ENCODE data around the gene E2F4.

The E2F4 gene

DNA sequence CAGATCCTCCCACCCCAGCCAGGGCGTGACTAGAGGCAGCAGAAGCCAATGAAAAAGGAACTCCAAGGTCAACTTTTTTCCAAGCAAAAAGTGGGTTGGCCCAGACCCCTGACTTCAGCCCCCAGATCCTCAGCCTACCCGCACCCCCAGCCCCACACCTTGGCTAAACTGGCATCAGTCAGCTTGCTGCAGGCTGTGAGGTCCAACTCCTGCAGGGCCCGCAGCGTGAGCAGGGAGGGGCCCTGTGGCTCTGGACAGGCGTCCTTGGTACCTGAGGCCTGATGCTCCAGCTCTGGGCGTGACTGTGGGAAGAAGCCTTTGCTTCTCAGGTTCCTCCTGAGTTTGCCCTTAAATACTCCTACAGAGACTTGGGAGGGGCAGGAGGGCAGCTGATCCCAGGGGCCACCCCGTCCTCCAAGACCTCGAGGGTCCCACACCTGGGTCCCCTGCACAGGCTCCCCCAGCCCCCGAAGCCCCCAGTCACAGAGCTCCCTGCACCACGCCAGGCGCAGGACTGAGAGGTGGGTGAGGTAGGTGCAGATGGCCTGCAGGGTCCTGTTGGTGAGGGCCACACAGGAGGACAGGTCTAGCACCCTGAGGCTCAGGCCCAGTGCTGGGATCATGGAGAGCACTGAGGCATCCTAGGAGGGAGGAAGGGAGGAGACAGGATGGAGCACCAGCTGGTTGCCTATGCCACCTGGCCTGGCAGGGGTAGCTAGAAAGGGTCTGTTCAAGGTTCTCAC lies 16.4 kb downstream of the E2F4 start:
- DNase-seq (ENCODE audit: low read depth, low spot score) = no peak
- TF ChIP-seq, protein P1, sequence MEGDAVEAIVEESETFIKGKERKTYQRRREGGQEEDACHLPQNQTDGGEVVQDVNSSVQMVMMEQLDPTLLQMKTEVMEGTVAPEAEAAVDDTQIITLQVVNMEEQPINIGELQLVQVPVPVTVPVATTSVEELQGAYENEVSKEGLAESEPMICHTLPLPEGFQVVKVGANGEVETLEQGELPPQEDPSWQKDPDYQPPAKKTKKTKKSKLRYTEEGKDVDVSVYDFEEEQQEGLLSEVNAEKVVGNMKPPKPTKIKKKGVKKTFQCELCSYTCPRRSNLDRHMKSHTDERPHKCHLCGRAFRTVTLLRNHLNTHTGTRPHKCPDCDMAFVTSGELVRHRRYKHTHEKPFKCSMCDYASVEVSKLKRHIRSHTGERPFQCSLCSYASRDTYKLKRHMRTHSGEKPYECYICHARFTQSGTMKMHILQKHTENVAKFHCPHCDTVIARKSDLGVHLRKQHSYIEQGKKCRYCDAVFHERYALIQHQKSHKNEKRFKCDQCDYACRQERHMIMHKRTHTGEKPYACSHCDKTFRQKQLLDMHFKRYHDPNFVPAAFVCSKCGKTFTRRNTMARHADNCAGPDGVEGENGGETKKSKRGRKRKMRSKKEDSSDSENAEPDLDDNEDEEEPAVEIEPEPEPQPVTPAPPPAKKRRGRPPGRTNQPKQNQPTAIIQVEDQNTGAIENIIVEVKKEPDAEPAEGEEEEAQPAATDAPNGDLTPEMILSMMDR (IDR thresholded peaks at IDR 0.05; ENCODE audit: low read depth, low read length) = no peak
- in situ Hi-C loops (cut with HindIII; ENCODE audit: low sequenced_read_pairs) = no loop called here
- H3K4me3 ChIP-seq (ENCODE audit: low read depth, low read length) = no peak overlapping the region

DNA sequence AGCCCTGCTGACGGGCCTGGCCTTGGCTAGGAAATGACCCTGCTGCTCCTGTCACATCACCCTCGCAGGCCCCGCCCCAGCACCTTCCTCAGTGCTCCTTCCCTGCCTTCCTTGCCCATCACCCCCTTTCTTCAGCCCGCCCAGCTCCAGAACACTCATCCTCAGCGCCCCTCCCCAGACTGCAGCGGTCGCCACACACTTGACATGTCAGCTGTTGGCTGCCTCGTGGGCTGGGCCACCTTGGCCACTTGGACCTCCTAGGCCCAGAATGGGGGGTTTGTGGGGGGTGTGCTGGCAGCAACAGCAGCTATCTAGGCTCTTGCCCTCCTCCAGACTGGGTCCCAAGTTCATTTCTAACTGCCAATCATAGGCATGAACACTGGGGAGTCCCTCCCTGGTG lies 17.6 kb downstream of the E2F4 start:
- TF ChIP-seq, protein P1 (IDR thresholded peaks at IDR 0.05; ENCODE audit: low read depth, low read length) = no peak
- in situ Hi-C loops (cut with HindIII; ENCODE audit: low sequenced_read_pairs) = no loop called here
- DNase-seq (ENCODE audit: low read depth, low spot score) = no peak
- no peak overlapping the region for H3K4me3 ChIP-seq (ENCODE audit: low read depth, low read length)

DNA sequence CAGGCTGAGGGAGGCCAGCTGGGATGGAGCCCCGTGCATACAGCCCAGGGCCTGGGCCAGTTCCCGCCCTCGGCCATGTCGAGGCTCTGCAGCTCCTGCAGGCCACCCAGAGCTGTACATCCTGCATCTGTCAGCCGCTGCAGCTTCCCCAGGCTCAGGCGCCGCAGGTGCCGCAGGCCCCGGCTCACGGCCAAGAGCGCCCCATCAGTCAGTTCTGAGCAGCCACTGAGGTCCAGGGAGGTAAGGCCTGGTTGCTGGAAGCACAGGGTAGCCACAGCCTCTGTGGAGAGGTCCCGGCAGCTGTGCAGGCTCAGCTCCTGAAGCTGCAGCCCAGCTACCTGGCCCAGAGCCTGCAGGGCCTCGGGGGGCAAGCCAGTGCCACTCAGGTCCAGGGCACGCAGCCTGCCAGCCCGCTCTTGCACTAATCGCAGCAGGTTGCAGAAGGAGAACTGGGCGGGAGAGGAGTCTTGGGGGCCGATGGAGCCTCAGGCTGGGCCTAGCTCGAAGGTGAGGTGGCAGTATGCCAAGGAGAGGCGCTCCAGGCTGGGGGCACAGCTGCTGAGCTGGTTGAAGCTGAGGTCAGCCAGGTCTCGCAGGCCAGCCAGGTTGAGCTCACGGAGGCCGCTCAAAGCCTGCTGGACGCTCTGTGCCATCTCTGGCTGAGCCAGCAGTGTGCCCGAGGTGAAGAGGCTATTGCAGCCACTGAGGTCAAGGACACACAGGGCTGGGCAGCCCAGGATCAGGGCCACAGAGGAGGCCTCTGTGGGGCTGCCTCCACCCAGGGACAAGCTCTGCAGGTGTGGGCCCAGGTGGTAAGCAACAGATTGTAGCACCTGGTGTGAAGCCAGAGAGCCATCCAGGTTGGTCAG lies 18.3 kb downstream of the E2F4 start:
- TF ChIP-seq, protein P1 (IDR thresholded peaks at IDR 0.05; ENCODE audit: low read depth, low read length) = no peak
- H3K4me3 ChIP-seq (ENCODE audit: low read depth, low read length) = no peak overlapping the region
- in situ Hi-C loops (cut with HindIII; ENCODE audit: low sequenced_read_pairs) = no loop called here
- DNase-seq (ENCODE audit: low read depth, low spot score) = no peak

DNA sequence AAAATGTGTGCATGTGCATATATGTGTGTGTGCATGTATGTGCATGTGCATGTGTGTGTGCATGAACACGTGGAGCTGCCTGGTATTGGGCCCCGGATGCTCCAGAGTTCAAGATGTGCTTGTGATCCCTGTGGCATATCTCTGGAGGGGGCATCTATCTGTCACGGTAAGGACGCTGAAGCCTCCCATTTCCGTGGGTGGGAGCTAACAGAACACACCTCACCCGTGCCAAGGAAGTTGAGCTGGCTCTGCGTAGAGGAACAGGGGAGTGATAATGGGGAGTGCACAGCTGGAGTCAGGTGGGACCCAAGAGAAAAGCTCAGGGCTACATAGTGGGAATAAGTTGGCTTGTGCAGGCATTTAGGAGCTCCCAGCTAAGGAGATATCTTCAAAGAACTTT lies 19.7 kb downstream of the E2F4 start:
- no peak overlapping the region for H3K4me3 ChIP-seq (ENCODE audit: low read depth, low read length)
- DNase-seq (ENCODE audit: low read depth, low spot score) = no peak
- TF ChIP-seq, protein P1 (IDR thresholded peaks at IDR 0.05; ENCODE audit: low read depth, low read length) = no peak
- in situ Hi-C loops (cut with HindIII; ENCODE audit: low sequenced_read_pairs) = no loop called here

DNA sequence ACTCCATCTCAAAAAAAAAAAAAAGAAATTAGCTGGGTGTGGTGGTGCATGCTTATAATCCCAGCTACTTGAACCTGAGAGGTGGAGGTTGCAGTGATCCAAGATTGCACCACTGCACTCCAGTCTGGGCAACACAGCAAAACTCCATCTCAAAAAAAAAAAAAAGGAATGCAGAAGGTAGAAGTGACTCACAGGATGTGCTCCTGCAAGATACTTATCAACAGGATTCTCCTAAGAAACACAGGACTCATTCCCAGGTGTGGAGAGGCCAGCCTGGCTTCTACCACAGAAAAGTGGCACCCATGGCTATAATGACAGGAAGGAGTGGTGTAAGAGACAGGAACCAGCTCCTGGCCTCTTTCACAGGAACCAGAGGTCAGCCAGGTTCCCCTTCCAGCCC lies 20.8 kb downstream of the E2F4 start:
- TF ChIP-seq, protein P1 (IDR thresholded peaks at IDR 0.05; ENCODE audit: low read depth, low read length) = no peak
- in situ Hi-C loops (cut with HindIII; ENCODE audit: low sequenced_read_pairs) = no loop called here
- DNase-seq (ENCODE audit: low read depth, low spot score) = no peak
- no peak overlapping the region for H3K4me3 ChIP-seq (ENCODE audit: low read depth, low read length)

DNA sequence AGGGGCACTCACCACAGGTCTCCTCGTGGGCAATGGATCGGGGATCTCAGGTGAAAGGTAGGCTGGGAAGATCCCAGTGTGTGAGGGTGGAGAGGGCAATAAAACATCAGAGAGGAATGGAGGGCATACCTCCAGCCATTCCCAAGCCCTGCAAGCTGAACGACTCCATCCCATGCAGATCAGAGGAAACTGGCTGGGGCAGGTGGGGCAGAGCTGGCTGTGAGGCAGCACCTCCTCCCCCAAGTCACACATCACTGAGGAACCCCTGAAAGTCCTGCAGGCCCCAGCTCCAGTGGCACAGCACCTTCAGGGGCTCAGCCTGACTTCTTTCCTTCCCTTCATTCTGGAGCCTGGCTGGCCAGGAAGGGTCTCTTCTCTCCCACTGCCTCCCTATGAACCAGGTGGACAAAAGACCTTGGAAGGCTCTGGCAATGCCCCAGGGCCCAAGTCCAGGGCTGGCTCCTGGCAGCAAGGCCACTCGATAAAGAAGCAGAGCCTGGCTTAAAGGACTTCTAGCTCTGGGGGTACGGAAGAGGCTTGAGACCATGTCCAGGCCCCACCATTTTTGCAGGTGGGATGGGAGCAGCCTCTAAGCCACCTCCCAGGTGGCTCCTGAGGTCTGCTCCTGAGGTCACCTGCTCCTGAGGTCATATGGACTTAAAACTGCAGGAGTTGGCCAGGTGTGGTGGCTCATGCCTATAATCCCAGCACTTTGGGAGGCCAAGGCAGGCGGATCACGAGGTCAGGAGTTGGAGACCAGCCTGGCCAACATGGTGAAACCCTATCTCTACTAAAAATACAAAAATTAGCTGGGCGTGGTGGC lies 21.5 kb downstream of the E2F4 start:
- TF ChIP-seq, protein P1 (IDR thresholded peaks at IDR 0.05; ENCODE audit: low read depth, low read length) = no peak
- in situ Hi-C loops (cut with HindIII; ENCODE audit: low sequenced_read_pairs) = no loop called here
- DNase-seq (ENCODE audit: low read depth, low spot score) = no peak
- H3K4me3 ChIP-seq (ENCODE audit: low read depth, low read length) = no peak overlapping the region

Measured in astrocyte of the spinal cord (primary cell).